Stimulated activated CD4-positive, alpha-beta T cell treated with anti-CD3 and anti-CD28 coated beads, Interleukin-4, amount 100 ng/mL, for 4 hours (primary cell): ENCODE data around the gene CELF2.

Experiments
- DNase-seq, 2 experiments: peaks; one replicate each; pipeline ENCODE4 v3.0.0-alpha.2; 2020

The CELF2 gene

DNA sequence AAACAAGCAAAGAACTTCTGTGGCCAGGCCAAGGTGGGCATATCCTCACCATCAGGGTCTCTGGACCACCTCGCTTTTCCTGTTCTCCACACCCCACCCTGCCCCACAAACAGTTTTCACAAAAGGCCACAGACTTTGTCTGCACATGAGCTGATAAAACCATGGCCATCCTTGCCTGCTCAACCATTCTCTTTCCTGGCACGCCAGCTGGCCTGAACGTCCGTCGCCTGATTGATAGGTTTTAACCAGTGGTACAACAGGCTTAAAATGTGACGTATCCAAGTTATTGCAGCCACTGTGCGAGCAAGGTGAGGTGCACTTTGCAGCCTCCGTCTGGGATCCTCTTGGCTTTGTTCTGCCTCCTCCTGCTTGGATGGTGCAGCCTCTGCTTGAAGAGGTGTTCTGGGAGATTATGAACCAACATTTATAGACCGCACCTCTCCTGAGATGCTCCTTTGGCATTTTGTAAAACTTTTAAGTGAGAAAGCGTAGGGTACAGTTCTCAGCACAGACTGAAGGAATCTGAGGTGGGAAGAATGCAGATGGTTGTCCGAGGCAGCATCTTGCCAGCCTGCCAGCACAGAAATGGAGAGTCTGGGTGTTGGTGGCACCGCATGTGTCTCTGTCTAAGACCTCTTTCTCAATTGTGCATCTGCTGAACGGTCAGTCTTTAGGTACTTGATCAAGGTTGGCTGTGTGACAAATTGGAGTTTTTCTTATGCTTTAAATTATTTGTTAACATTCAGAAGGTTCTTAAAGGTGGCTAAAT is 288.3 kb downstream of the CELF2 start:
- no peak for DNase-seq

DNA sequence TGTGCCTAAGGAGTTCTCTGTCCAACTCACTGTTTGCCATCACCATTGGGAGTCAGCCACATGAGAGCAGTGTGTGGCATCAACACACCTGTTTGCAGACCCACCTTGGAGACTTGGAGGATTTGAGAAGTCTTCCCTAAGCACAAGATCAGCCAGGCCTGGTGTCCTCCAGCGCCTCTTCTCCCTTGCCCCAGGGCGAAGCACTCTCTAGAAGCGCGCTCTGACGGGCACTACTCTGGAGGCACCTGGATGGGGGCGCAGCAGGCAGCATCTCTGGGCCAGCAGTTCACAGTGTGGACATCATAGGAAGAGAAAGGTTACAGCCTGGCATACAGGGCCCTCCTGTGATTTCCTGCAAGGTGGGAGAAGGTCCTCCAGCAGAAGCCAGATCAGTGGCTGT is 289.3 kb downstream of the CELF2 start:
- DNase-seq, result no peak

DNA sequence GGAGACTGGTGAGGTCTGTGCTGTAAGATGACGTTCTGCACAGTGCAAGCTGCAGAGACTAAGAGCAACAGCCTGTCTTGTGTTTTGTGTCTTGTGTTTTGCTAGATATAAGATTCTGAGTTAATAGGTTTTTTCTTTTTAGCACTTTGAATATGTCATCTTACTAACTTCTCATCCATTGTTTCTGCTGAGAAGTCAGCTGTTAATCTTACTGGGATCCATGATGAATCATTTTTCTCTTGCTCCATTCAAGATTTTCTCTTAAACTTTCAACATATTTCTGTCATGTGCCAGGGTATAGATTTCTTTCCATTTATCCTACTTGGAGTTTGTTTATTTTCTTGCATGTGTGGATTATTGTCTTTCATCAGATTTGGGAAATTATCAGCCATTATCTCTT is 290.3 kb downstream of the CELF2 start:
- DNase-seq, result no peak

DNA sequence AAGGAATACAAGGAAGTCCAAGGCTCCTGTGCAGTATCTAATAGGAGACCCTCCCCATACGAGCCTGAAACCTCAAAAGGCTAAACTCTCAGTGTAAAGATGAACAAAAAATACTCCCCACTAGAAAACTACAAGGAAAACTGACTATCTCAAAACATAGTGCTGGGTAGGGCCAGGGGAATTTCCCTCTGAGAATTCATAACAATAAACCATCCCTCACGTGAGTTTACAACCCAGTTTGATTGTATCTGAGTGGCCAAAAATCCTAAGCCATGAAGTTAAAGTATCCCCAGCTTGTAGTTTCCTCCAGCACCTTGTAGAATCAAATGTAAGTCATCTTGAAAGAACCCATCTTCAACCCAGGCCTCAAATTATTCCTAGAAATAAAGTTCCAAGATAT is 293.4 kb downstream of the CELF2 start:
- no peak for DNase-seq

DNA sequence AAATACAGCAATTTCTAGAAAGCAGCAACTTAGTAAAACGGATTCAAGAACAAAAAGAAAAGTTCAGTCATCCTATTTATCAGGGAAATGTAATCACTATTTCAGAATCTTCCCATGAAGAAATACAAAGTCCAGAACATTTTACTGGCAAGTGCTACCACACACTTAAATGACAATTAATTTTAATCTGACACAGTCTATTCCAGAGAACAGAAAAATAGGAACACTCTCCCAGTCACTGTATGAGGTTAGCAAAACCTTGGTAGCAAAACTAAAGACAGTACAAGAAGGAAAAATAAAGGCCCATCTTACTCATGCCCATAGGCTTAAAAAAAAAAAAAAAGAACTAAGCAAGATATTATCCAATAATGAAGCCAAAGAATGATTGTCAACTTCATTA is 295.8 kb downstream of the CELF2 start:
- DNase-seq, result no peak

DNA sequence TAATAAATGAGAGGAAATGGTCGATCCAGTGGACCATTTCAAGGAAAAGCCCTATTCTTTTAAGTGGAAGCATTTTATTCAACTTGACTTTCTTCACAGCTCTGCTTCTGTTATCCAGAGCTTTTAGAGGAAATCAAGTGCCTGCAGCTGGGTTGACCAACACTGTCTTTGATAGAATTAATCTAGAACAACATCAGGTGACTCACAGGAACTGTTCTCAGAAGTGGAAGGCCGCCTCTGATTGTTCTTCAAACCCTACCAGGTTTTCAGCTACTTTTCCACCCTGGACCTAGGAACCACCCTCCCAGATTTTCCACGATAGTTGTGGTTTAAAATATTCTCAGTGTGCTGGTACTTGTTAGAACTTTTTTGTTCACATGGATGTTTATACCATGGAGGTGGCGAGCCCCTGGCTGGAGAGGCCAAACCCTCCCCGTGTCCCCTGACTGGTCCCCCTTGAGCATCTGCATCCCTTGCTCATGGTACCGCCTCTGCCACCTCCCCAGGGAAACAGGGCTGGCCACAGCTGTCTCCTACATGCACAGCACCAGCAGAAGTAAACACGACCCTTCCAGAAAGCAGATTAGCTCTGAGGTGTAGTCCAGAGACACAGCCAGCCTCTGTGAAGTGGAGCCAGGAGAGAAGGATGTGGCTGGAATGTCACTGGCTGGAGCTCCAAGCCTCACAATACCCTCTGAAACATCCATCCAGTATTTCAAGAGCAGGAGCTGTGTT is 300.4 kb downstream of the CELF2 start:
- DNase-seq, result no peak

DNA sequence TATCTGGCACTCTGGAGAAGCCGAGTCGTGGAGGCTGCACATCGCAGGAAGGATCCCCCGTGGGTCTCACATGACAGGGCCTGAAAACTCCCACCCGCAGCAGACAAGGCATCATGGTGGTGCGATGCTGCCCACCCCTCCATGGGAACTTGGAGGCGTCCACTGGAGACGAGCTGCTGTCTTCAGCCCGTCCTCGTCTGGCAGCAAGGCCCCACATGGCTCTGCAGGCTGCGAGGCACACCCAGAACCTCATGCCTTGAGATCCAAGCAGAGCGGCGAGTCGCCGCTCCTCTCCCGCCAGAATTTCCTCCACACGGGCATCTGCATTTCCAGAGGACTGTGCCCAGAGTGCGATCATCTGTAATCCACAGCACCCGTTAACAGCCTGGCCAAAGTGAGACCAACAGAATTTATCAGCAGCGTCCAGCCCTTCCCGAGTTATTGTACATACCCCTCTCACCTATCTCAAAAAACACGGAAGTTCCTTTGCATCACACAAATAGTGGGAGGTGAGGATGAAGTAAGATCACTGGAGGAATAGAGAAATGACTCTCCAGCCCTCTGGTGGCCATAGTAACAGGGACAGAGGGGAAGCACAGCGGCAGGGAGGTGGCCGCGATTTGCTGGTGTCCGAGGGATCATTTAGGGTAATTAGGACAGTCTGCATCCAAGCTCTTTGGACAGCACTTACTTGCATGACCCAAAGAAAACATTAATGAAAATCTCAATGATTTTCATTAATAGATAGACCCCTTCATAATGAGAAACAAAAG is 301.3 kb downstream of the CELF2 start:
- no peak for DNase-seq

DNA sequence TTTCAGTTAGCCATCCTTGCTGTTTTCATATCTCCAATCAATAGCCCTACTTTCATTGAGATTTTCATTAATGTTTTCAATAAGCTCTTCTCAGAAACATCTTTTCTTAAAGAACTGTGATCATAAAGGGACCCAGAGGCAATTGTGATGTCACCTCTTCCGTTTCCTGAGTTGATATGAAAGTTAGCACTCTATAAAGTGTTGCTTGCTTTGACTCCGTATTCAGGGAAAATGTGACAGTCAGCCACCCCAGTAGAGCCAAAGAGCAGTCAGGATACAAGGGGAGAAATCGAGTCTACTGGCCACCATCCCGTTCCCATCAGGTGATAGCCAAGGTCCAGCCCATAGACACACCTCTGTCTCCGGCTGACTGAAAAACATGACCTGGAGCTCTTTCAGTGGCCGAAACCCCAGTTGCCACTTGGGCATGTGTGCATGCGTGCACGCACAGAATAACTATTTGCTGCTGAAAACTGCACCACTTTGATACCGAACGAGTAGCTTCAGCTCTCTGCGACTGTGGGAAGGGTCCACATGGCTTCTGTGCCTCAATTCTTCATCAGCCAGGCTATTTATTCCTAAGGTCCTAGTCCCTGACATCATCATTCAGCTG is 302.4 kb downstream of the CELF2 start:
- no peak for DNase-seq

DNA sequence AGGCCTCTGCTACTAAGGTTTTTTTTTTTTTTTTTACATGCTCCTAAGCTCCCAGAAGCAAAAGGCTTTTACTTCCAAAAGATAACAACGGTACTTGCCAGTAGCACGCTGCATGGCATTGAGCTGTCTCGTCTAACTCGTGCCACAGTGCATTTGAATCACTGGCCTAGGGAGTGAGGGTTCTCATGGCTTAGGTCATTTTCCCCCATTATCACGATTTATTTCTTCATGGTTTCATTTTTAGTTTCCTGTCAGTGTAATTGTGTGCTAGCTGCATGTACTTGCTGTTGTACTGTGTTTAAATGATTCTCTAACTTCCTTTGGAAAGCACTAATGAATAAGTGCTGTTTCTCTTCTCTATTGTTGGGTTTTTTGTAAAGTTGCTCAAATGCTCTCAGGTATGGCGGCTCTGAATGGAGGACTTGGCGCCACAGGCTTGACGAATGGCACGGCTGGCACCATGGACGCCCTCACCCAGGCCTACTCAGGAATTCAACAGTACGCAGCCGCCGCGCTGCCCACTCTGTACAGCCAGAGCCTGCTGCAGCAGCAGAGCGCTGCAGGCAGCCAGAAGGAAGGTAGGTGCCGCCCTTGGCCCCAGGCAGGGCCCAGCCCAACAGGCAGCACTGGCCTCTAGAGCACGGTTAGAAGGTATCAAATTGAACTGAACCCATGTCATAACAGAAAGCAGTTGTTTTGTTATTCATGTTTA is 303.3 kb downstream of the CELF2 start:
- no peak for DNase-seq

DNA sequence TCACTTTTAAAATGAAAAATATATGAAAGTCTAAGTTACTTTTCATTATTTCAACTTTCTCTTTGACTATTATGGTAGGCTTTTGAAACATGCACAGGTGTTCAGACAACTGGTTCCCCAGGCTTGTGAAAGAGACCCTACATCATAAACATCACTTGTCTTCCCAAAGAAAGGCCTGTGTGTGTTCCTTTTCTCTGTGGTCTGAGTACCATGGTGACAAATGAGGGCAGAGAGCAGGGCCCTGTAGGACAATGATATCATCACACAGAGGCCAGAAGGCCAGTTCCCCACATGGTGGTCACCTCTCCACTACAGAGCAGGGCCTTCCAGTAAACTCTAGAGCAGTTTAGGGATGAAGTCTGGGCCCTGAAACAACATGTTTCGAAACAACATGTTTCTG is 305.0 kb downstream of the CELF2 start:
- no peak for DNase-seq

DNA sequence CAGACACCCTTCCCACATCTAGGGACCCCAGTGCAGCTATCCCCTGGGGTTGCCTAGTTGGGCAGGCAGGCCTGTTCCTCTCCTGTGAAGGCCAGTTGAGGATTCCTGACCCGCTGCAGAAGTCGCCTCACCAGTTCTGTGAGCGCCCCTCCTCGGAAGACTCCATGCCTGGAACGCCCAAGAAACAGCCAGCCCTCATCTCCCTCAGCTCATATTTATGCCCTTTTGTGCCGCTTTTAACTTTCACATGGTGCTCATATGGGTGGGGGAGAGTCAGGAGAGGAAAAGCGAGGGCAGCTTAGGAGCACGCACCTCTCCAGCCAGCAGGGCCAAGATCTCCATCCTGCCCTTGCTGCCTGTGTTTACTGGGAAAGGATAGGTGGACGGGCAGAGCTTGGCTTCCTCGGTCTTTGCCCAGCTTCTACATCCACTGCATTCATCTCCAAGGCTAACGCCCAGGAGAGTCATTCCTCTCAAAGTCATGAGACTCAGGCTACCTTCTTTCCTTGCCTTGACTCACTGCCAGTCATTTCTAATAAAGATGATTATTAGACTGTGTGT is 307.2 kb downstream of the CELF2 start:
- DNase-seq, result no peak

DNA sequence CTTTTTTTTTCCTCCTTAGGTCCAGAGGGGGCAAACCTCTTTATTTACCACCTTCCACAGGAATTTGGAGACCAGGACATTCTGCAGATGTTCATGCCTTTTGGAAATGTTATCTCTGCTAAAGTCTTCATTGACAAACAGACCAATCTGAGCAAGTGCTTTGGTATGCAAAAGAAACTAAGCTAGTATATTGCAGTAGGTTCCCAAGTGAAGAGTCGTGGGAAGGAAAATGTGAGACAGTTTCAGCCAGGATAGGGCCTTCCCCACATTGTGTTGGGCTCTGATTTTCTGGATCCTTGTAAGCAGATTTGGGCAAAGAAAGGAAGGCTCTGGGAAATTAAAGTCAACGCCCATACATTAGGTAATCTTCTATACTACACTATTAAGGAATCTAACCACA is 308.1 kb downstream of the CELF2 start:
- no peak for DNase-seq

DNA sequence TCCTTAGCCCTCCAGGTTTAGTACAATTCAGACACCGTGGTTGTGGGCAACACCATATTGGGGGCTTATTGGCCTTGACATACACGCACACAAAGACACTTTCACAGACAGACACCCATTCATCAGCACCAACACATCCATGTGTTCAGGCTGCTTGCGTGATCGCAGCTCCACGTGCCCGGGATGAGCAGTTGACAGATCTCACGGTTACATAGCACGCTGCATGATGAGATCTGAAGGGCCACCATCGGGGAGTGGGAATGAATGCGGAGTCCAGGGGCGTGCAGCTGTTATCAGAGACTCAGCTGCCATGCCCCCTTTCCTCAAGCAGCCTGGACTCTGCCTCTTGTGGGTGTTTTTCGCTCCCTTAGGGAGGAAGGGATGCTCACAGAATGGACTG is 308.6 kb downstream of the CELF2 start:
- no peak for DNase-seq

DNA sequence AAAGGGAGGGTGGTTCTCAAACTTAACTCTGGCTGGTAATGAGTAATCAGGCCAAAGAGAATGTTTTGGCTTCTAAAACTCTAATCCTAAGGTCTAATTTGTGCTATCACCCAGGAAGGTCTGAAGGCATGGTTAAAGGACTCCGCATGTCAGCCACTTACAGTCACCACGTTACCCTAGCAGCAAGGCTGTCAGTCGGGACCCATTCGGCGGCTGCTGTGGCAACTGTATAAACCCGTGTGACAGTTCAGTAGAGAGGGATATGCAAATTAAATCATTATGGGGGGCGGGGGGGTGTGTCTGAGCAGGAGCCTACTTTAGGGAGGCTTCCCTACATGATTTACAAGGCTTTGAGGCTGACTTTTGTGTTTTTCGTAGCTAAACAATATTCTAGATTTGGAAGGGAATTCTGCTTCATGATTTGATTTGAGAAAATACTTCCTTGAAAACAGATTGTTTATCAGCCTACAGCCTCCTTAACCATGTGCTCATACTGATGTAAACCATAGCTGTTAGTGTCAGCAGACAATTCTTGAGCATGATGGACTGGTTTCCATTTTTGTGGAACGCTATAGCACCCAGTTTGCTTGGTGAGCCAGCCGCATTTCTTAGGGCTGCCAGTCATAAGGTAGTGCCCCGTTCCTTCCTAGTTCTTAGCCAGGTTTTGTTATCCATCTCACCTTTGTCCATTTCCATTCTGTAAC is 309.4 kb downstream of the CELF2 start:
- DNase-seq, result no peak

DNA sequence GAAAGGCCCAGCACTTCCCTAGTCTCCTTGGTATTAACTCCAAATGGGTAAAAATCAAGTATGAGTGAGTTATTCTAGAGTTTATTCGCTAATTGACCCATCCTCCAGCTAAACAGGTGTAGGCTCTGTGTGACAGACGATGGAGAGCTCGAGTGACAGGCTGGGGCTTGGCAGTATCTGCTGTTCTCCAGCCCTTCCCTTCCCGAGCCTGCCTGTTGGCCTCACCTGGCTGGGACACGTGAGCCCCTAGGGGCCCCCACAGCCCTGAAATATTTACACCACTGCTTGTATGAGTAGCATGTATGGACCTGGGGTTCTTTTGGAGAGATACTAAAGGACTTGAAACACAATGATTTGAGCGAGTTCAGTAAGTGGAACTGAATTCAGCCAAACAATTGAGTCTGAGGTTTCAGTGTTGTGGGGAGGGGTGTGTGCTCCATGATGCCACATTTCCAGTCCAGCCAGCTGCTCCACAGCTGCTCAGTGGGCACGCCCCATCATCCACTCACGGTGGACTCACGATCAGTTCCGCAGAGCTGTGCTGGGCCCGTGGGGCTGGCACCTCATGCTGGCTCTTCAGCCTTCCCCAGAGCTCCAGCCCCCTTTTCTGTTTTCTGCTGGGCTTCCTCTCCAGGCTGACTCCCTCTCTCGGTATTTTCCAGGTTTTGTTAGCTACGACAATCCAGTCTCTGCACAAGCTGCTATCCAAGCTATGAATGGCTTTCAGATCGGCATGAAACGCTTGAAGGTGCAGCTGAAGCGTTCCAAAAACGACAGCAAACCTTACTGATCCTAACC is 310.8 kb downstream of the CELF2 start:
- no peak for DNase-seq

DNA sequence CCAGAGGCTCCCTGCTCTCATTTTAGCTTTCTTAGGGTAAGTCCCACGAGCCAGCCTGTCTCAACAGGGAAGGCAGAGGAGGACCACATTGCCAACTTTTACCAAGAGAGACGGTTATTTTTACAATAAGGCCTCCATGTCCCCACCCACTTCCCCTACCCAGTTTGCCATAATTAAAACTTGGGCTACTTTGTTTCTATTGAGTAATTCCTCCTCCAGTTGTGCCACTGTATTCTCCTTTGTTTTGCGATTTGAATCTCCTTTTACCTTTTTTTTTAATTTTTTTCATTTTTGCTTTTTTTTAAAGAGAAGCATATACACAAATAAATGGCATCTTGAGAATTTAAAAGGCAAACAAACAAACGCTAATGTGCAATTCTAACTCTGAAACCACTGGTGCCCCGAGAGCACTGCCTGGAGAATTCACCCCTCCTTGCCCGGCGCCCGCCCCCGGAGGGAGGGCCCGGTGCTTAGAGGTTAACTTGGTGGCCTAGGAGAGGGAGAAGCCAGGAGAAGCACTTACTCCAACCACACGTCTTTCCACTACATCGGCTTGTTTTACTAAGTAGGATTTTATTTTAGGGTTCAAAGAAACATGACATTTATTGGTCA is 311.5 kb downstream of the CELF2 start:
- DNase-seq, result no peak

DNA sequence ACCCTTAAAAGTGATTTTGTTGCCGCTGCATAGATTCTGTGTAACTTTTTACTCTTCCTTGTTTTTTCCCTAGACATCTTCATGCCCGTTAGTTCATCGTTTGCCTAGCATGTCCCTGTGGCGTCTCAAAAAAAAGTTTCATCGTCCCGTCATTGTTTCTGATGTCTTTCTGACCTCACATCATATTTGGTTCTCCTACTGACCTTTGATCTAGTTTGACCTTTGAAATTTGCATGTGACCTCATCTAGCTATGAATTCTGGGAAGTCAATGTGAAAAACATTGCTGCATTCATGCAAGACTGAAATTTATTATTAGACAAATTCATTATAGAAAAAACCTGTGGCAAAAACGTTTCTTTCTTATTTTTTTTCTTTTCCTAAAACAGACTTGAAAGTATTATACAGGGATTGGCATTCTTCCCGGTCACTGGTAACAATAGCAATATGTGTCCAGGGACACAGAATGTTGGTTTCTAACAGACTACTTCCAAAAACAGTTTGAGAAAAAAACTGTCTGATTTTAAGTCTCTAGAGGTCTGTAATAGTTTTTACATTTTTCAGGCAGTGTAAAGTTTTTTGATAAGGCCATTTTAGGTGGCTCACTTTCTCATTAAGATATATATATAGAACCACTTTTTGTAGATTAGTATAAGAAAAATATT is 312.8 kb downstream of the CELF2 start:
- DNase-seq, result no peak

DNA sequence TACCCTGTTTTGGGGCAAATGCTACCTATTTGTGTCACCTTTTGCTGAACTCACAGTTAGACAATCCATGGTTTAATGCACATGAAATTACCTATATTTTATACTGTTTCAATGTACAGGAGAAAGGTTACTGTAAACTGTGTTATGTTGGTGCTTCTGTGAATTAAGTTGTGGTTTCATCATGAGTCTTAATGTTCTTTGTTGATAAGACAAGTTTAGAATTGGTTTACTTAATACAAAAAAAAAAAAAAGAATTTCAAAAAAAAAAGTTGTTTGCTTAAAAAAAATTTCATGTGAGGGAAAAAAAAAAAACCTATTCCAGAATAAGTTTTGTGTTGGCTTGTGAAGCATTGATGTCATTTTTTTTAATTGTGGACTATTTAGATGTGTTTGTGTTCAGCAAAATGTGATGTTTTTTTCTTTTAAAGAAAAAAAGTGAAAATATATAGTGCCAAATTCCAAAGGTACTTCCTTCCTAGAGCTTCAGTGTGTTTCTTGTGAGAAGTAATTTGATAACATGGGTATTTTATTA is 313.4 kb downstream of the CELF2 start:
- DNase-seq, result no peak

DNA sequence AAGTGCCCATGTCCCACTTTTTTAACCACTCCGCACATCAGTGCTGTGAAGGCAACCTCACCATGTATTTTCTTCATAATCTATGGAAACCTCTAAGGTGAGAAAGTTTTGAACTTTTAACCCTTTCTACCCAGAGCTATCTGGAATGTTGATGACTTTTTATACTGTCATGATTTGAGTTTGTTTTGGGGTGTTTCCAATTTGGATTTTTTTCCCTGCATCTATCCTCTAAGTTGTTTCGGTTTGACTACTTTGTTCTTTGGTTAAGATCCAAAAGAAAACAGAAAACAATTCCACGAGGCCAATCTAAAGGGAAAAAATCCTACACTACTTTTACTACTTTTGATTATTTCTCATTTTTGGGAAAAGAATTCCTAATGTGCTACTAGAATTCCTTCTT is 314.1 kb downstream of the CELF2 start:
- no peak for DNase-seq

DNA sequence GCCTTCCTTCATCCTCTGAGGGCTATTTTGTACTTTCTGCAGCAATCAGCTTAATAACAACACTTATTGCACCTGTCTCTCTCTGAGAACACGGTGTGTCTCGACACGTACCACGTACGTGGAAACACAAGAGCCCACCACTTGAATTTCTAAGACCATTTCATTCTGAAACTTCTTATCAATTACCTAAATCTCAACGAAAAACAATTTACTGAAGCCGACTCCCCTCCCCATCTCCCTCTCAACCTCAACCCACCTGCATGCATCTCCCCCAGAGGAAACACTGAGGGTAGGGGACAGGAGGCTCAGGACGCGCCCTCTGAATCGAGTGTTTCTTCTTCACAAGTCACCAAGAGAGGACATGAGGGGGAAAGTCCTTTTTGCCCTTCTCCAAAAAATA is 315.2 kb downstream of the CELF2 start:
- no peak for DNase-seq
